ENCODE results near the gene MGME1. TPM values are rescaled to one million over a fixed set of nuclear protein-coding genes. Genes with fewer than 3 reads are reported as not detected.

Gene MGME1
- total and polyA plus RNA-seq, 2 of the 13 experiments (the other 11 are each of a cell fraction or from before 2014, with no cell fraction given): 36.7 to 66.6 TPM

- TF ChIP-seq ELK4 (CRISPR knock-in tag; IDR thresholded peaks at IDR 0.05; ENCODE audit: borderline replicate concordance) (no peak), GLI4 (CRISPR knock-in tag; IDR thresholded peaks at IDR 0.05; ENCODE audit: borderline replicate concordance) (no peak), ZFY (CRISPR knock-in tag; IDR thresholded peaks at IDR 0.05) (peak; percentile 42; the same call in 1 of the 2 replicates), AHR (CRISPR knock-in tag; IDR thresholded peaks at IDR 0.05) (no peak), AGO2 (optimal IDR thresholded peaks at IDR 0.05; ENCODE audit: low read depth, low read length) (peak; percentile 86), ZNF180 (CRISPR knock-in tag; IDR thresholded peaks at IDR 0.05; ENCODE audit: borderline replicate concordance, low read depth) (0 out of 2 replicates have a peak, but pooled peaks have one; percentile 71), ZNF772 (CRISPR knock-in tag; IDR thresholded peaks at IDR 0.05) (no peak), SP140L (CRISPR knock-in tag; IDR thresholded peaks at IDR 0.05; ENCODE audit: borderline replicate concordance) (no peak), ZNF768 (CRISPR knock-in tag; IDR thresholded peaks at IDR 0.05) (peak; percentile 73; the same call in 1 of the 2 replicates), DDIT3 (CRISPR knock-in tag; IDR thresholded peaks at IDR 0.05) (no peak), KAT7 (CRISPR knock-in tag; IDR thresholded peaks at IDR 0.05; ENCODE audit: borderline replicate concordance) (no peak), ZNF589 (CRISPR knock-in tag; conservative IDR thresholded peaks at IDR 0.05) (peak; percentile 76; the same call in 1 of the 2 replicates), ZNF329 (CRISPR knock-in tag; IDR thresholded peaks at IDR 0.05; ENCODE audit: low read depth) (no peak), FOXK1 (CRISPR knock-in tag; IDR thresholded peaks at IDR 0.05; ENCODE audit: borderline replicate concordance, low read depth) (no peak; the same call in 1 of the 2 replicates), GATAD1 (CRISPR knock-in tag; IDR thresholded peaks at IDR 0.05) (no peak), ARNTL (CRISPR knock-in tag; IDR thresholded peaks at IDR 0.05) (no peak), ZBTB21 (CRISPR knock-in tag; IDR thresholded peaks at IDR 0.05) (no peak), ELF3 (CRISPR knock-in tag; IDR thresholded peaks at IDR 0.05) (no peak), SMYD3 (CRISPR knock-in tag; IDR thresholded peaks at IDR 0.05) (0 out of 2 replicates have a peak, but pooled peaks have one; percentile 74), ZFP90 (CRISPR knock-in tag; IDR thresholded peaks at IDR 0.05; ENCODE audit: borderline replicate concordance) (peak; percentile 63; the same call in 1 of the 2 replicates), NCOR1 (IDR thresholded peaks at IDR 0.05; ENCODE audit: borderline replicate concordance, low read length) (no peak), PAWR (CRISPR knock-in tag; IDR thresholded peaks at IDR 0.05; ENCODE audit: borderline replicate concordance) (peak; percentile 34; the same call in 1 of the 2 replicates), ZNF552 (CRISPR knock-in tag; IDR thresholded peaks at IDR 0.05; ENCODE audit: borderline replicate concordance) (no peak), SRY (CRISPR knock-in tag; IDR thresholded peaks at IDR 0.05) (0 out of 2 replicates have a peak, but pooled peaks have one; percentile 9)
- TF ChIP-seq, protein P1, sequence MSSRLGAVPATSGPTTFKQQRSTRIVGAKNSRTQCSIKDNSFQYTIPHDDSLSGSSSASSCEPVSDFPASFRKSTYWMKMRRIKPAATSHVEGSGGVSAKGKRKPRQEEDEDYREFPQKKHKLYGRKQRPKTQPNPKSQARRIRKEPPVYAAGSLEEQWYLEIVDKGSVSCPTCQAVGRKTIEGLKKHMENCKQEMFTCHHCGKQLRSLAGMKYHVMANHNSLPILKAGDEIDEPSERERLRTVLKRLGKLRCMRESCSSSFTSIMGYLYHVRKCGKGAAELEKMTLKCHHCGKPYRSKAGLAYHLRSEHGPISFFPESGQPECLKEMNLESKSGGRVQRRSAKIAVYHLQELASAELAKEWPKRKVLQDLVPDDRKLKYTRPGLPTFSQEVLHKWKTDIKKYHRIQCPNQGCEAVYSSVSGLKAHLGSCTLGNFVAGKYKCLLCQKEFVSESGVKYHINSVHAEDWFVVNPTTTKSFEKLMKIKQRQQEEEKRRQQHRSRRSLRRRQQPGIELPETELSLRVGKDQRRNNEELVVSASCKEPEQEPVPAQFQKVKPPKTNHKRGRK (CRISPR knock-in tag; IDR thresholded peaks at IDR 0.05): no peak
- TF ChIP-seq, protein P2, sequence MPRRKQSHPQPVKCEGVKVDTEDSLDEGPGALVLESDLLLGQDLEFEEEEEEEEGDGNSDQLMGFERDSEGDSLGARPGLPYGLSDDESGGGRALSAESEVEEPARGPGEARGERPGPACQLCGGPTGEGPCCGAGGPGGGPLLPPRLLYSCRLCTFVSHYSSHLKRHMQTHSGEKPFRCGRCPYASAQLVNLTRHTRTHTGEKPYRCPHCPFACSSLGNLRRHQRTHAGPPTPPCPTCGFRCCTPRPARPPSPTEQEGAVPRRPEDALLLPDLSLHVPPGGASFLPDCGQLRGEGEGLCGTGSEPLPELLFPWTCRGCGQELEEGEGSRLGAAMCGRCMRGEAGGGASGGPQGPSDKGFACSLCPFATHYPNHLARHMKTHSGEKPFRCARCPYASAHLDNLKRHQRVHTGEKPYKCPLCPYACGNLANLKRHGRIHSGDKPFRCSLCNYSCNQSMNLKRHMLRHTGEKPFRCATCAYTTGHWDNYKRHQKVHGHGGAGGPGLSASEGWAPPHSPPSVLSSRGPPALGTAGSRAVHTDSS (CRISPR knock-in tag; conservative IDR thresholded peaks at IDR 0.05): no peak
These were observed 28.4 kb upstream of the MGME1 start (continued) for GRCh38 chr20:17940224-17940971.

All from HepG2 (cell line).